HepG2 (cell line): ENCODE data around the gene MACROD2. TPM values are rescaled to one million over a fixed set of nuclear protein-coding genes. Genes with fewer than 3 reads are reported as not detected.

Experiments
- ATAC-seq: fragments of 200-7000 bp; cut with Tn5 transposase; 3 replicates; pipeline ENCODE4 v1.9.1; 2020; ENCODE audit warnings: mild to moderate bottlenecking, moderate library complexity
- BruUV-seq: library from RNA; stranded (reverse); fragments of 400-500 nt; replicated peaks from 2 replicates; lab custom pipeline; 2021; lab: Mats Ljungman, UMichigan
- CTCF ChIA-PET: fragments of 300-600 bp; formaldehyde crosslinking; extraction: SDS; loops from one replicate; lab custom pipeline; 2021; ENCODE audit warnings: low total read pairs, inconsistent platforms, low intra/inter-chr PET ratio; lab: Yijun Ruan, JAX
- POLR2A ChIA-PET: fragments of 350-600 bp; sonication (Branson Sonifier 250); formaldehyde crosslinking; loops from one replicate; lab custom pipeline; 2020; ENCODE audit warnings: antibody characterized with exemption, inconsistent platforms; lab: Yijun Ruan, JAX
- DNase-seq: peaks from one replicate; pipeline ENCODE4 v3.0.0-alpha.2; 2015; ENCODE audit warnings: low spot score
- FAIRE-seq: peaks from 3 replicates; lab custom pipeline; 2011; peaks lifted over from hg19 to GRCh38; lab: Jason Lieb, UNC
- H2AFZ ChIP-seq: one replicate; pipeline ENCODE4 v1.6.1; 2011; ENCODE audit warnings: low read length, inconsistent platforms
- H3K27ac ChIP-seq: fragments of 300-600 bp; 3 replicates; pipeline ENCODE4 v1.8.0; 2011; ENCODE audit warnings: mixed run types, mild to moderate bottlenecking, mixed read lengths, low read length, inconsistent platforms; ENCODE audit not compliant: insufficient read depth; ENCODE audit errors: extremely low read length
- H3K27me3 ChIP-seq, 2 experiments: fragments of 200-600 bp in 1 of 2; 2 replicates in 1 of 2; 3 replicates in 1 of 2; pipeline versions ENCODE4 v1.6.0 to v1.8.0; 2011; ENCODE audit warnings: low read length in 2 of 2, mild to moderate bottlenecking in 2 of 2, moderate library complexity in 2 of 2, inconsistent platforms in 1 of 2; ENCODE audit not compliant: insufficient read depth in 2 of 2, control insufficient read depth in 1 of 2
- H3K36me3 ChIP-seq, 2 experiments: fragments of 200-600 bp in 1 of 2; replicated peaks in 1 of 2; 2 replicates in 1 of 2; 3 replicates in 1 of 2; pipeline versions ENCODE4 v1.5.1 to v1.8.0; 2011; ENCODE audit warnings: low read length in 2 of 2, inconsistent platforms in 1 of 2; ENCODE audit not compliant: insufficient read depth in 2 of 2, control insufficient read depth in 1 of 2
- H3K4me1 ChIP-seq: 2 replicates; pipeline ENCODE4 v1.5.1; 2012; ENCODE audit warnings: low read length, inconsistent platforms; ENCODE audit not compliant: insufficient read depth
- H3K4me2 ChIP-seq: 2 replicates; pipeline ENCODE4 v1.6.0; 2011; ENCODE audit warnings: low read depth, low read length, inconsistent platforms
- H3K4me3 ChIP-seq, 3 experiments: fragments of 200-600 bp in 1 of 3; sonication (generic), shearing (Covaris generic) in 1 of 3; replicated peaks in 1 of 3; 2 replicates each; pipeline ENCODE4 v1.5.1; 2011 to 2016; ENCODE audit warnings: low read length in 3 of 3, inconsistent platforms in 2 of 3, low read depth in 2 of 3, mild to moderate bottlenecking in 2 of 3, control low read depth in 1 of 3, mixed read lengths in 1 of 3; ENCODE audit not compliant: insufficient read depth in 1 of 3
- H3K79me2 ChIP-seq: one replicate; pipeline ENCODE4 v1.6.1; 2011; ENCODE audit warnings: low read length, inconsistent platforms; ENCODE audit not compliant: insufficient read depth
- H3K9ac ChIP-seq: 2 replicates; pipeline ENCODE4 v1.6.0; 2011; ENCODE audit warnings: mild to moderate bottlenecking, low read depth, low read length, inconsistent platforms; ENCODE audit not compliant: insufficient read depth
- H3K9me3 ChIP-seq: 2 replicates; pipeline ENCODE4 v1.5.1; 2012; ENCODE audit warnings: mild to moderate bottlenecking, low read length
- H4K20me1 ChIP-seq: 2 replicates; pipeline ENCODE4 v1.6.0; 2011; ENCODE audit warnings: inconsistent platforms, mild to moderate bottlenecking, low read length, moderate library complexity; ENCODE audit not compliant: insufficient read depth
- ZNF143 ChIP-seq: sonication (generic); formaldehyde crosslinking; IDR thresholded peaks from 2 replicates; pipeline ENCODE4 v1.4.0; 2020; ENCODE audit warnings: missing genetic modification reagents
- ZNF234 ChIP-seq: sonication (generic); formaldehyde crosslinking; conservative IDR thresholded peaks from 2 replicates; pipeline ENCODE4 v1.5.1; 2020; ENCODE audit warnings: mild to moderate bottlenecking, missing genetic modification reagents
- ZNF576 ChIP-seq: sonication (generic); formaldehyde crosslinking; IDR thresholded peaks from 2 replicates; pipeline ENCODE4 v1.4.0; 2020; ENCODE audit warnings: mild to moderate bottlenecking, missing genetic modification reagents
- ZNF646 ChIP-seq: sonication (generic); formaldehyde crosslinking; IDR thresholded peaks from 2 replicates; pipeline ENCODE4 v1.9.0; 2021; ENCODE audit warnings: mild to moderate bottlenecking, missing genetic modification reagents
- ZSCAN31 ChIP-seq: sonication (generic); formaldehyde crosslinking; IDR thresholded peaks from 2 replicates; pipeline ENCODE4 v1.5.0; 2020; ENCODE audit warnings: low read depth, mild to moderate bottlenecking, missing genetic modification reagents
- in situ Hi-C: cut with HindIII; loops from 2 replicates; pipeline ENCODE4 v1.10.0; 2017; ENCODE audit warnings: low pct_unique_long_range_greater_than_20kb; ENCODE audit not compliant: extremely low pct_ligation_motif_present
- intact Hi-C: fragments of 100-400 bp; cut with micrococcal nuclease; formaldehyde crosslinking; loops from one replicate; pipeline ENCODE4 v1.10.0; 2022; ENCODE audit not compliant: unreplicated experiment
- polyA plus RNA-seq, 8 experiments: library from polyadenylated mRNA; depleted of rRNA in 3 of 8; stranded (reverse) in 7 of 8; unstranded in 1 of 8; fragments of >200 nt; fragmentation: Illumina TruSeq in 4 of 8; extraction: Trizol in 4 of 8; gene quantifications; 2 replicates each; pipeline versions ENCODE4 v1.2.1 to v1.2.3, GENCODE V29; 2011 to 2016; ENCODE audit warnings: low read depth in 4 of 8, missing spikeins in 1 of 8, mixed read lengths in 1 of 8; ENCODE audit not compliant: insufficient read depth in 1 of 8
- total RNA-seq, 5 experiments: library from RNA; depleted of rRNA; stranded (reverse); fragments of >200 nt; fragmentation: Illumina TruSeq; extraction: Trizol; gene quantifications; 2 replicates each; pipeline ENCODE4 v1.2.3, GENCODE V29; 2016; ENCODE audit warnings: low read depth in 1 of 5
- TF ChIP-seq, protein P1 (sequence below): sonication (generic); formaldehyde crosslinking; conservative IDR thresholded peaks from 2 replicates; pipeline ENCODE4 v1.5.0; 2020; ENCODE audit warnings: missing genetic modification reagents

MACROD2 gene
- total and polyA plus RNA-seq, 2 of the 13 experiments (the other 11 are each of a cell fraction or from before 2014, with no cell fraction given): 0.13 to 0.51 TPM

DNA sequence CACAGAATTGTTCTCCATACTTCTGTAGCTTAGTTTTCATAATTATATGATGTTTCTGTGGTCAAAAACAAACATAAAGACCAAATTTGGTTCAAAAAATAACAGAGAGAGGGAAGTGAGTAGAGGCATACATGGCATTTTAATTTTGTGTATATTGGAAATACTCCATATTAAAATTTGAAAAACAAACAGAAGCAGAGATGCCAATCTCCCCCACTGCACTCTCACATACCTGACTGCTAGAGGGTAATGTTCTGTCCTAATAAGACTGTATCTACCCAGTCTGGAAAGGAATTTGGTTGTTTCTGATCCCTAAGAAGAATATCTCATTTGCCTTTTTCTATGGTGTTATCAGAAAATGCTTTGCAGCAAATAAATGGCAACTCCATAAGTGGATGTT lies 1301.1 kb downstream of the MACROD2 start:
- FAIRE-seq: no peak

More for the DNA sequence above, 1301.1 kb downstream of the MACROD2 start:
- no peak for ATAC-seq
- no peak for TF ChIP-seq ZSCAN31 (CRISPR knock-in tag)
- TF ChIP-seq, protein P1, sequence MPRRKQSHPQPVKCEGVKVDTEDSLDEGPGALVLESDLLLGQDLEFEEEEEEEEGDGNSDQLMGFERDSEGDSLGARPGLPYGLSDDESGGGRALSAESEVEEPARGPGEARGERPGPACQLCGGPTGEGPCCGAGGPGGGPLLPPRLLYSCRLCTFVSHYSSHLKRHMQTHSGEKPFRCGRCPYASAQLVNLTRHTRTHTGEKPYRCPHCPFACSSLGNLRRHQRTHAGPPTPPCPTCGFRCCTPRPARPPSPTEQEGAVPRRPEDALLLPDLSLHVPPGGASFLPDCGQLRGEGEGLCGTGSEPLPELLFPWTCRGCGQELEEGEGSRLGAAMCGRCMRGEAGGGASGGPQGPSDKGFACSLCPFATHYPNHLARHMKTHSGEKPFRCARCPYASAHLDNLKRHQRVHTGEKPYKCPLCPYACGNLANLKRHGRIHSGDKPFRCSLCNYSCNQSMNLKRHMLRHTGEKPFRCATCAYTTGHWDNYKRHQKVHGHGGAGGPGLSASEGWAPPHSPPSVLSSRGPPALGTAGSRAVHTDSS (CRISPR knock-in tag): no peak
- no peak for TF ChIP-seq ZNF646
- TF ChIP-seq ZNF143: no peak
- no peak for TF ChIP-seq ZNF234 (CRISPR knock-in tag)
- no peak for TF ChIP-seq ZNF576 (CRISPR knock-in tag)
- ChIA-PET POLR2A (no interaction called here), CTCF (no interaction called here)
- peaks cover 84% of the 10 kb centered on the region for H3K9me3 ChIP-seq
- H3K4me2 ChIP-seq: no peak overlapping the region
- H3K27me3 ChIP-seq: no peaks in the 10 kb centered on the region
- no peak overlapping the region for H3K4me3 ChIP-seq
- H3K36me3 ChIP-seq: no peaks in the 10 kb centered on the region
- no peaks in the 10 kb centered on the region for H4K20me1 ChIP-seq
- H3K9ac ChIP-seq: no peak overlapping the region
- H3K27ac ChIP-seq: no peak overlapping the region
- DNase-seq: no peak
- H3K79me2 ChIP-seq: no peaks in the 10 kb centered on the region
- intact Hi-C loops (no loop called here), in situ Hi-C loops (no loop called here)
- no TSS peak for BruUV-seq
- no peaks in the 10 kb centered on the region for H3K4me1 ChIP-seq
- H2AFZ ChIP-seq: no peak overlapping the region
